ENCODE measurements around the gene TTLL11. TPM values are rescaled to one million over a fixed set of nuclear protein-coding genes. Genes with fewer than 3 reads are reported as not detected.

The TTLL11 gene
- total and polyA plus RNA-seq, 4 donors = 1.4 to 4.5 (median 3.6) TPM

DNA sequence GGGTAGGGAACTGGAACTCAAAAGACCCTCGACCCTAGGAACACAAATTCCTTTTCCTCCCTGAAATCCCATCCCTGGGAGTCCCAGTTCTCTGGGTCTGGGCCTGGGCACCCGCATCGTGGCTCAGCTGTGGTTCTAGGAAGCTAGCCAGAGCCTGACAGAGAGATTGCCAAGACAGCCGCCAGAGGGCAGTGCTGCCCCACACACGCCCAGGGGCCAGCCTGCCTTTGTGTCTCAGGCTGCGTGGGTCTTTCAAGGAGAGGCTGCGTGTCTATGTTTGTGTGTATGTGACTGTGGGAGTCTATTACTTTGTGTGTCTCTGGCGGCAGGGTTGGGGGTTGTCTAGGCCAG is 32.0 kb upstream of the TTLL11 start:
- H3K27ac ChIP-seq (ENCODE audit: low read depth in 1 of 2, low read length in 2 of 2) = no peak overlapping the region
- peak; percentile 89 for DNase-seq (ENCODE audit: low spot score)
- under 1% methylated on average over 8 of the region's 8 CpGs for WGBS
- H3K9me3 ChIP-seq (ENCODE audit: control insufficient read depth in 4 of 4, low read length in 3 of 4) = no peaks in the 10 kb centered on the region
- peaks cover 0 to 6% (median 3%) of the 10 kb centered on the region in 4 donors for H3K27me3 ChIP-seq (ENCODE audit: control insufficient read depth in 4 of 4, insufficient read depth in 4 of 4, low read length in 3 of 4)
- H3K4me1 ChIP-seq (ENCODE audit: control insufficient read depth in 4 of 4, insufficient read depth in 4 of 4, low read length in 3 of 4) = peaks cover 0 to 15% (median 3%) of the 10 kb centered on the region in 4 donors
- H3K4me3 ChIP-seq (ENCODE audit: low read depth in 1 of 3, low read length in 3 of 3) = no peak overlapping the region
- TF ChIP-seq, protein P1, sequence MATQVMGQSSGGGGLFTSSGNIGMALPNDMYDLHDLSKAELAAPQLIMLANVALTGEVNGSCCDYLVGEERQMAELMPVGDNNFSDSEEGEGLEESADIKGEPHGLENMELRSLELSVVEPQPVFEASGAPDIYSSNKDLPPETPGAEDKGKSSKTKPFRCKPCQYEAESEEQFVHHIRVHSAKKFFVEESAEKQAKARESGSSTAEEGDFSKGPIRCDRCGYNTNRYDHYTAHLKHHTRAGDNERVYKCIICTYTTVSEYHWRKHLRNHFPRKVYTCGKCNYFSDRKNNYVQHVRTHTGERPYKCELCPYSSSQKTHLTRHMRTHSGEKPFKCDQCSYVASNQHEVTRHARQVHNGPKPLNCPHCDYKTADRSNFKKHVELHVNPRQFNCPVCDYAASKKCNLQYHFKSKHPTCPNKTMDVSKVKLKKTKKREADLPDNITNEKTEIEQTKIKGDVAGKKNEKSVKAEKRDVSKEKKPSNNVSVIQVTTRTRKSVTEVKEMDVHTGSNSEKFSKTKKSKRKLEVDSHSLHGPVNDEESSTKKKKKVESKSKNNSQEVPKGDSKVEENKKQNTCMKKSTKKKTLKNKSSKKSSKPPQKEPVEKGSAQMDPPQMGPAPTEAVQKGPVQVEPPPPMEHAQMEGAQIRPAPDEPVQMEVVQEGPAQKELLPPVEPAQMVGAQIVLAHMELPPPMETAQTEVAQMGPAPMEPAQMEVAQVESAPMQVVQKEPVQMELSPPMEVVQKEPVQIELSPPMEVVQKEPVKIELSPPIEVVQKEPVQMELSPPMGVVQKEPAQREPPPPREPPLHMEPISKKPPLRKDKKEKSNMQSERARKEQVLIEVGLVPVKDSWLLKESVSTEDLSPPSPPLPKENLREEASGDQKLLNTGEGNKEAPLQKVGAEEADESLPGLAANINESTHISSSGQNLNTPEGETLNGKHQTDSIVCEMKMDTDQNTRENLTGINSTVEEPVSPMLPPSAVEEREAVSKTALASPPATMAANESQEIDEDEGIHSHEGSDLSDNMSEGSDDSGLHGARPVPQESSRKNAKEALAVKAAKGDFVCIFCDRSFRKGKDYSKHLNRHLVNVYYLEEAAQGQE (IDR thresholded peaks at IDR 0.05) = no peak
- no peak for TF ChIP-seq TAF1 (conservative IDR thresholded peaks at IDR 0.05)
- TF ChIP-seq, protein P2, sequence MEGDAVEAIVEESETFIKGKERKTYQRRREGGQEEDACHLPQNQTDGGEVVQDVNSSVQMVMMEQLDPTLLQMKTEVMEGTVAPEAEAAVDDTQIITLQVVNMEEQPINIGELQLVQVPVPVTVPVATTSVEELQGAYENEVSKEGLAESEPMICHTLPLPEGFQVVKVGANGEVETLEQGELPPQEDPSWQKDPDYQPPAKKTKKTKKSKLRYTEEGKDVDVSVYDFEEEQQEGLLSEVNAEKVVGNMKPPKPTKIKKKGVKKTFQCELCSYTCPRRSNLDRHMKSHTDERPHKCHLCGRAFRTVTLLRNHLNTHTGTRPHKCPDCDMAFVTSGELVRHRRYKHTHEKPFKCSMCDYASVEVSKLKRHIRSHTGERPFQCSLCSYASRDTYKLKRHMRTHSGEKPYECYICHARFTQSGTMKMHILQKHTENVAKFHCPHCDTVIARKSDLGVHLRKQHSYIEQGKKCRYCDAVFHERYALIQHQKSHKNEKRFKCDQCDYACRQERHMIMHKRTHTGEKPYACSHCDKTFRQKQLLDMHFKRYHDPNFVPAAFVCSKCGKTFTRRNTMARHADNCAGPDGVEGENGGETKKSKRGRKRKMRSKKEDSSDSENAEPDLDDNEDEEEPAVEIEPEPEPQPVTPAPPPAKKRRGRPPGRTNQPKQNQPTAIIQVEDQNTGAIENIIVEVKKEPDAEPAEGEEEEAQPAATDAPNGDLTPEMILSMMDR (IDR thresholded peaks at IDR 0.05; ENCODE audit: low read depth, low read length, missing input control) = peak; percentile 94
- TF ChIP-seq RXRA (IDR thresholded peaks at IDR 0.05) = no peak
- TF ChIP-seq RAD21 (IDR thresholded peaks at IDR 0.05) = peak; percentile 98 to 99
- no peak for TF ChIP-seq JUND (IDR thresholded peaks at IDR 0.05)
- no peak for TF ChIP-seq FOXA1 (IDR thresholded peaks at IDR 0.05)
- TF ChIP-seq YY1 (IDR thresholded peaks at IDR 0.05) = no peak
- no peaks in the 10 kb centered on the region for H3K36me3 ChIP-seq (ENCODE audit: control insufficient read depth in 4 of 4, insufficient read depth in 3 of 4, low read depth in 1 of 4, low read length in 3 of 4)
- no peak overlapping the region for H3K9ac ChIP-seq (ENCODE audit: low read depth in 1 of 2, low read length in 2 of 2)

DNA sequence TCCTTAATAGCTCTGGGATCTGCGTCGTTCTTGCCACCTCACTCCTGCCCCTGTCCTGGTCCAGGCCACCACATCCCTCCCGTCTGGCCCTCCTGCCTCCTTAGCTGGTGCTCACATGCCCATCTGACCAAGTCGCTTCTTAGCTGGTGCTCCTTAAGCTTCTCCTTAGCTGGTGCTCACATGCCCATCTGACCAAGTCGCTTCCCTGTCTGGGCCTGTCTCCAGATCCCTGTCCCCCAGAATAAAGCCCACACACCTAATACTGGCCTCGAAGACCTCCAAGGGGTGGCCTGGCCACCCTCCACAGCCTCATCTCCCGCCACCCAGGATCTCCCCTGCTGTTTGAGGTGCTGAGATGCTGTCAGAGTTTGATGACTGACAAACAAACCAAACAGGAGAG is 31.4 kb upstream of the TTLL11 start:
- TF ChIP-seq, protein P2 (IDR thresholded peaks at IDR 0.05; ENCODE audit: low read depth, low read length, missing input control) = no peak
- no peak for TF ChIP-seq TAF1 (conservative IDR thresholded peaks at IDR 0.05)
- no peak for TF ChIP-seq EGR1 (IDR thresholded peaks at IDR 0.05; ENCODE audit: low read depth in 2 of 2)
- no peak for TF ChIP-seq SP1 (IDR thresholded peaks at IDR 0.05)
- TF ChIP-seq FOXA2 (IDR thresholded peaks at IDR 0.05) = no peak
- TF ChIP-seq, protein P1 (IDR thresholded peaks at IDR 0.05) = no peak
- TF ChIP-seq, protein P3, sequence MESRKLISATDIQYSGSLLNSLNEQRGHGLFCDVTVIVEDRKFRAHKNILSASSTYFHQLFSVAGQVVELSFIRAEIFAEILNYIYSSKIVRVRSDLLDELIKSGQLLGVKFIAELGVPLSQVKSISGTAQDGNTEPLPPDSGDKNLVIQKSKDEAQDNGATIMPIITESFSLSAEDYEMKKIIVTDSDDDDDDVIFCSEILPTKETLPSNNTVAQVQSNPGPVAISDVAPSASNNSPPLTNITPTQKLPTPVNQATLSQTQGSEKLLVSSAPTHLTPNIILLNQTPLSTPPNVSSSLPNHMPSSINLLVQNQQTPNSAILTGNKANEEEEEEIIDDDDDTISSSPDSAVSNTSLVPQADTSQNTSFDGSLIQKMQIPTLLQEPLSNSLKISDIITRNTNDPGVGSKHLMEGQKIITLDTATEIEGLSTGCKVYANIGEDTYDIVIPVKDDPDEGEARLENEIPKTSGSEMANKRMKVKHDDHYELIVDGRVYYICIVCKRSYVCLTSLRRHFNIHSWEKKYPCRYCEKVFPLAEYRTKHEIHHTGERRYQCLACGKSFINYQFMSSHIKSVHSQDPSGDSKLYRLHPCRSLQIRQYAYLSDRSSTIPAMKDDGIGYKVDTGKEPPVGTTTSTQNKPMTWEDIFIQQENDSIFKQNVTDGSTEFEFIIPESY (IDR thresholded peaks at IDR 0.05) = no peak
- TF ChIP-seq YY1 (IDR thresholded peaks at IDR 0.05) = no peak
- no peak for TF ChIP-seq JUND (IDR thresholded peaks at IDR 0.05)
- no peak for TF ChIP-seq FOXA1 (IDR thresholded peaks at IDR 0.05)
- TF ChIP-seq HNF4G (IDR thresholded peaks at IDR 0.05) = no peak
- TF ChIP-seq RXRA (IDR thresholded peaks at IDR 0.05) = no peak
- TF ChIP-seq, protein P4, sequence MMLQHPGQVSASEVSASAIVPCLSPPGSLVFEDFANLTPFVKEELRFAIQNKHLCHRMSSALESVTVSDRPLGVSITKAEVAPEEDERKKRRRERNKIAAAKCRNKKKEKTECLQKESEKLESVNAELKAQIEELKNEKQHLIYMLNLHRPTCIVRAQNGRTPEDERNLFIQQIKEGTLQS (IDR thresholded peaks at IDR 0.05) = no peak
- TF ChIP-seq, protein P5, sequence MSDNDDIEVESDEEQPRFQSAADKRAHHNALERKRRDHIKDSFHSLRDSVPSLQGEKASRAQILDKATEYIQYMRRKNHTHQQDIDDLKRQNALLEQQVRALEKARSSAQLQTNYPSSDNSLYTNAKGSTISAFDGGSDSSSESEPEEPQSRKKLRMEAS (IDR thresholded peaks at IDR 0.05) = no peak
- no peak for TF ChIP-seq RAD21 (IDR thresholded peaks at IDR 0.05)
- no peak for TF ChIP-seq HNF4A (conservative IDR thresholded peaks at IDR 0.05)
- TF ChIP-seq NR2F2 (IDR thresholded peaks at IDR 0.05) = no peak
- TF ChIP-seq GABPA (IDR thresholded peaks at IDR 0.05 in 1 of 2, conservative IDR thresholded peaks at IDR 0.05 in 1 of 2) = no peak
- H3K4me3 ChIP-seq (ENCODE audit: low read depth in 1 of 3, low read length in 3 of 3) = no peak overlapping the region
- H3K9me3 ChIP-seq (ENCODE audit: control insufficient read depth in 4 of 4, low read length in 3 of 4) = no peaks in the 10 kb centered on the region
- no peak for DNase-seq (ENCODE audit: low spot score)
- no peak overlapping the region for H3K27ac ChIP-seq (ENCODE audit: low read depth in 1 of 2, low read length in 2 of 2)
- peaks cover 0 to 6% (median 3%) of the 10 kb centered on the region in 4 donors for H3K27me3 ChIP-seq (ENCODE audit: control insufficient read depth in 4 of 4, insufficient read depth in 4 of 4, low read length in 3 of 4)
- no peak overlapping the region for H3K9ac ChIP-seq (ENCODE audit: low read depth in 1 of 2, low read length in 2 of 2)
- H3K36me3 ChIP-seq (ENCODE audit: control insufficient read depth in 4 of 4, insufficient read depth in 3 of 4, low read depth in 1 of 4, low read length in 3 of 4) = no peaks in the 10 kb centered on the region
- peaks cover 0 to 15% (median 3%) of the 10 kb centered on the region in 4 donors for H3K4me1 ChIP-seq (ENCODE audit: control insufficient read depth in 4 of 4, insufficient read depth in 4 of 4, low read length in 3 of 4)
- WGBS = 61% methylated on average over 7 of the region's 7 CpGs
